ENCODE results near the gene AATK. TPM values are rescaled to one million over a fixed set of nuclear protein-coding genes. Genes with fewer than 3 reads are reported as not detected.

AATK gene
- total RNA-seq, 2 experiments from 2014 or later = 0.25 to 0.82 TPM

GRCh38 chr17:81194941-81195901 is 29.2 kb upstream of the AATK start:
- Mint-ChIP-seq H3K9me3 (no peaks in the 10 kb centered on the region), H3K27ac (no peak overlapping the region), H3K4me3 (no peak overlapping the region), H3K27me3 (no peaks in the 10 kb centered on the region), H3K36me3 (ENCODE audit: low read depth) (no peaks in the 10 kb centered on the region), H3K4me1 (ENCODE audit: low read depth) (no peaks in the 10 kb centered on the region)
- DNase-seq = no peak
- intact Hi-C loops (cut with DNase I, micrococcal nuclease) = no loop called here
- POLR2A ChIA-PET = no interaction called here
- CTCF ChIA-PET = no interaction called here
- H3K4me3 ChIP-seq (ENCODE audit: low read length) = no peak overlapping the region
- no peaks in the 10 kb centered on the region for H3K4me1 ChIP-seq (ENCODE audit: insufficient read depth, low read length)
- TF ChIP-seq CTCF (IDR thresholded peaks at IDR 0.05) = no peak
- no peak for ATAC-seq (ENCODE audit: poor library complexity)
- H3K27me3 ChIP-seq (ENCODE audit: control insufficient read depth in 1 of 2, insufficient read depth in 2 of 2, low read length in 2 of 2) = no peaks in the 10 kb centered on the region
- no peaks in the 10 kb centered on the region for H3K9me3 ChIP-seq (ENCODE audit: control insufficient read depth in 1 of 2, insufficient read depth in 1 of 2, low read length in 2 of 2)
- H3K36me3 ChIP-seq (ENCODE audit: insufficient read depth, low read length) = no peaks in the 10 kb centered on the region
- H3K27ac ChIP-seq (ENCODE audit: low read depth in 1 of 2, low read length in 2 of 2) = no peak overlapping the region

GRCh38 chr17:81194225-81194760 is 28.3 kb upstream of the AATK start:
- intact Hi-C loops (cut with DNase I, micrococcal nuclease) = no loop called here
- Histone ChIP-seq H3K27ac (ENCODE audit: low read depth in 1 of 2, low read length in 2 of 2) (no peak overlapping the region), H3K9me3 (ENCODE audit: control insufficient read depth in 1 of 2, insufficient read depth in 1 of 2, low read length in 2 of 2) (no peaks in the 10 kb centered on the region), H3K4me1 (ENCODE audit: insufficient read depth, low read length) (no peaks in the 10 kb centered on the region), H3K27me3 (ENCODE audit: control insufficient read depth in 1 of 2, insufficient read depth in 2 of 2, low read length in 2 of 2) (no peaks in the 10 kb centered on the region), H3K36me3 (ENCODE audit: insufficient read depth, low read length) (no peaks in the 10 kb centered on the region), H3K4me3 (ENCODE audit: low read length) (no peak overlapping the region)
- DNase-seq = no peak
- Mint-ChIP-seq H3K27ac (no peak overlapping the region), H3K4me1 (ENCODE audit: low read depth) (no peaks in the 10 kb centered on the region), H3K36me3 (ENCODE audit: low read depth) (no peaks in the 10 kb centered on the region), H3K27me3 (no peaks in the 10 kb centered on the region), H3K4me3 (no peak overlapping the region), H3K9me3 (no peaks in the 10 kb centered on the region)
- POLR2A ChIA-PET = no interaction called here
- no peak for ATAC-seq (ENCODE audit: poor library complexity)
- no peak for TF ChIP-seq CTCF (IDR thresholded peaks at IDR 0.05)
- CTCF ChIA-PET = no interaction called here

- CTCF ChIA-PET = no interaction called here
- intact Hi-C loops (cut with DNase I, micrococcal nuclease) = no loop called here
- Histone ChIP-seq H3K36me3 (ENCODE audit: insufficient read depth, low read length) (no peaks in the 10 kb centered on the region), H3K4me1 (ENCODE audit: insufficient read depth, low read length) (no peaks in the 10 kb centered on the region), H3K27ac (ENCODE audit: low read depth in 1 of 2, low read length in 2 of 2) (no peak overlapping the region), H3K4me3 (ENCODE audit: low read length) (no peak overlapping the region), H3K9me3 (ENCODE audit: control insufficient read depth in 1 of 2, insufficient read depth in 1 of 2, low read length in 2 of 2) (no peaks in the 10 kb centered on the region), H3K27me3 (ENCODE audit: control insufficient read depth in 1 of 2, insufficient read depth in 2 of 2, low read length in 2 of 2) (no peaks in the 10 kb centered on the region)
- H3K9me3 Mint-ChIP-seq = no peaks in the 10 kb centered on the region
- DNase-seq (no peak), ATAC-seq (ENCODE audit: poor library complexity) (no peak)
- no peak overlapping the region for H3K27ac Mint-ChIP-seq
- H3K4me3 Mint-ChIP-seq = no peak overlapping the region
- TF ChIP-seq CTCF (IDR thresholded peaks at IDR 0.05) = no peak
- POLR2A ChIA-PET = no interaction called here
- H3K27me3 Mint-ChIP-seq = no peaks in the 10 kb centered on the region
- H3K4me1 Mint-ChIP-seq (ENCODE audit: low read depth) = no peaks in the 10 kb centered on the region
- peaks cover 4% of the 10 kb centered on the region for H3K36me3 Mint-ChIP-seq (ENCODE audit: low read depth)
Observed at GRCh38 chr17:81193470-81194224, 27.6 kb upstream of the AATK start.
